HepG2 (cell line): ENCODE measurements around the gene TRAK1.

Experiments used
- BCLAF1 ChIP-seq: fragments of 450-650 bp; IDR thresholded peaks from 2 replicates; pipeline ENCODE4 v1.6.1; 2017; ENCODE audit warnings: mild to moderate bottlenecking
- CTCF ChIP-seq: sonication (generic); formaldehyde crosslinking; IDR thresholded peaks from 2 replicates; pipeline ENCODE4 v1.5.0; 2020; ENCODE audit warnings: mild to moderate bottlenecking, missing genetic modification reagents, moderate library complexity
- NCOA1 ChIP-seq: sonication (generic); formaldehyde crosslinking; IDR thresholded peaks from 2 replicates; pipeline ENCODE4 v1.9.0; 2021; ENCODE audit warnings: missing genetic modification reagents
- TCF12 ChIP-seq, 2 experiments: fragments of 450-650 bp in 1 of 2; sonication (generic) in 1 of 2; formaldehyde crosslinking in 1 of 2; IDR thresholded peaks; 2 replicates each; pipeline versions ENCODE4 v1.6.1 to v1.8.0; 2017 to 2022; ENCODE audit warnings: antibody characterized with exemption in 1 of 2, mild to moderate bottlenecking in 1 of 2, missing genetic modification reagents in 1 of 2, moderate library complexity in 1 of 2
- ZFP91 ChIP-seq: sonication (generic); formaldehyde crosslinking; IDR thresholded peaks from 2 replicates; pipeline ENCODE4 v1.9.0; 2022; ENCODE audit warnings: missing genetic modification reagents, mild to moderate bottlenecking, borderline replicate concordance
- ZNF577 ChIP-seq: sonication (generic); formaldehyde crosslinking; IDR thresholded peaks from 2 replicates; pipeline ENCODE4 v1.4.0; 2020; ENCODE audit warnings: mild to moderate bottlenecking, low read depth, missing genetic modification reagents, borderline replicate concordance
- ZNF589 ChIP-seq: sonication (generic); formaldehyde crosslinking; conservative IDR thresholded peaks from 2 replicates; pipeline ENCODE4 v1.8.0; 2022; ENCODE audit warnings: mild to moderate bottlenecking, moderate library complexity, missing genetic modification reagents

- TF ChIP-seq CTCF (CRISPR knock-in tag) = no peak
- no peak for TF ChIP-seq TCF12 (IDR thresholded peaks at IDR 0.05)
- no peak for TF ChIP-seq TCF12 (CRISPR knock-in tag; IDR thresholded peaks at IDR 0.05)
- no peak for TF ChIP-seq ZFP91 (CRISPR knock-in tag)
- TF ChIP-seq ZNF577 = no peak
- TF ChIP-seq NCOA1 (CRISPR knock-in tag) = no peak
- TF ChIP-seq BCLAF1 = no peak
- no peak for TF ChIP-seq ZNF589 (CRISPR knock-in tag)
Measured at GRCh38 chr3:42173307-42173706, 82.2 kb downstream of the TRAK1 start.
